Measurements from ENCODE around the gene KAZN.

DNA sequence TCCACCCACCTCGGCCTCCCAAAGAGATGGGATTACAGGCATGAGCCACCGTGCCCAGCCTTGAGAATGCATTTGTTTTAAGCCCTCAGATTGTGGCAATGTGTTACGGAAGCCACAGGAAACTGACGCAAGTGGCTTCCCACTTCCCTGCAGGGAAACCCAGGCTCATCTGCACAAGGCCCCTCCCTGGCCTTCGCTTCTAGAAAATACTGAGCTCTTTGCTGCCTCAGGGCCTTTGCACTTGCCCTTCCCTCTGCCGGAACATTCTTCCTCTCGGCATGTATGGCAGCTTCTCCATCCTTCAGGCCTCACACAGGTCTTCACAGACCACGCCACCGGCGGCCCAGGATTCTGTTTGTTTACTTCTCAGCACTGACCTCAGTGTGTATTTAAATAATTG is 418.0 kb downstream of the KAZN start:
- TF ChIP-seq, protein P1, sequence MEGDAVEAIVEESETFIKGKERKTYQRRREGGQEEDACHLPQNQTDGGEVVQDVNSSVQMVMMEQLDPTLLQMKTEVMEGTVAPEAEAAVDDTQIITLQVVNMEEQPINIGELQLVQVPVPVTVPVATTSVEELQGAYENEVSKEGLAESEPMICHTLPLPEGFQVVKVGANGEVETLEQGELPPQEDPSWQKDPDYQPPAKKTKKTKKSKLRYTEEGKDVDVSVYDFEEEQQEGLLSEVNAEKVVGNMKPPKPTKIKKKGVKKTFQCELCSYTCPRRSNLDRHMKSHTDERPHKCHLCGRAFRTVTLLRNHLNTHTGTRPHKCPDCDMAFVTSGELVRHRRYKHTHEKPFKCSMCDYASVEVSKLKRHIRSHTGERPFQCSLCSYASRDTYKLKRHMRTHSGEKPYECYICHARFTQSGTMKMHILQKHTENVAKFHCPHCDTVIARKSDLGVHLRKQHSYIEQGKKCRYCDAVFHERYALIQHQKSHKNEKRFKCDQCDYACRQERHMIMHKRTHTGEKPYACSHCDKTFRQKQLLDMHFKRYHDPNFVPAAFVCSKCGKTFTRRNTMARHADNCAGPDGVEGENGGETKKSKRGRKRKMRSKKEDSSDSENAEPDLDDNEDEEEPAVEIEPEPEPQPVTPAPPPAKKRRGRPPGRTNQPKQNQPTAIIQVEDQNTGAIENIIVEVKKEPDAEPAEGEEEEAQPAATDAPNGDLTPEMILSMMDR (IDR thresholded peaks at IDR 0.05; ENCODE audit: poor library complexity), result no peak
- no peak for TF ChIP-seq EZH2 (IDR thresholded peaks at IDR 0.05; ENCODE audit: borderline replicate concordance)
